NCI-H460 (cell line): ENCODE measurements around the gene RPRD1A. TPM values are rescaled to one million over a fixed set of nuclear protein-coding genes. Genes with fewer than 3 reads are reported as not detected.

Experiments
- total RNA-seq: library from RNA; depleted of rRNA; stranded (reverse); fragments of >200 nt; shearing (Covaris generic); gene quantifications from 2 replicates; pipeline ENCODE4 v1.2.3, GENCODE V29; 2014; rRNA removed

Gene RPRD1A
- total RNA-seq, 1 experiment from 2014 or later: 76.0 TPM

Other genes with a start within 250 kb of the RPRD1A start
- 59.7 and 64.7 TPM in 2 replicates for gene SLC39A6, start 61.8 kb upstream of the RPRD1A start, total RNA-seq
- gene ELP2, start 62.3 kb upstream of the RPRD1A start, total RNA-seq: 62.0 and 88.6 TPM in 2 replicates
- gene MOCOS, start 119.9 kb upstream of the RPRD1A start, total RNA-seq: 20.5 and 29.7 TPM in 2 replicates
- 17.5 and 23.1 TPM in 2 replicates for gene FHOD3, start 230.2 kb upstream of the RPRD1A start, total RNA-seq